ENCODE data around the gene ESR2. TPM values are rescaled to one million over a fixed set of nuclear protein-coding genes. Genes with fewer than 3 reads are reported as not detected.

ESR2 gene
- total and polyA plus RNA-seq, 4 donors, result 0.01 to 0.28 (median 0.09) TPM

GRCh38 chr14:64298773-64299172 lies 4.6 kb upstream of the ESR2 start:
- no peak overlapping the region for H3K27ac ChIP-seq (ENCODE audit: low read depth in 1 of 2, low read length in 2 of 2)
- no peak for DNase-seq (ENCODE audit: low spot score)
- H3K27me3 ChIP-seq (ENCODE audit: control insufficient read depth in 4 of 4, insufficient read depth in 4 of 4, low read length in 3 of 4), result peaks cover 0 to 5% (median under 1%) of the 10 kb centered on the region in 4 donors
- H3K4me3 ChIP-seq (ENCODE audit: low read depth in 1 of 3, low read length in 3 of 3), result no peak overlapping the region
- peaks cover 5 to 11% (median 11%) of the 10 kb centered on the region in 4 donors for H3K4me1 ChIP-seq (ENCODE audit: control insufficient read depth in 4 of 4, insufficient read depth in 4 of 4, low read length in 3 of 4)
- TF ChIP-seq RXRA (IDR thresholded peaks at IDR 0.05) (no peak), YY1 (IDR thresholded peaks at IDR 0.05) (no peak), ATF3 (IDR thresholded peaks at IDR 0.05) (no peak), NR2F2 (IDR thresholded peaks at IDR 0.05) (no peak), EGR1 (IDR thresholded peaks at IDR 0.05; ENCODE audit: low read depth in 2 of 2) (no peak), HNF4G (IDR thresholded peaks at IDR 0.05) (no peak), GABPA (IDR thresholded peaks at IDR 0.05 in 1 of 2, conservative IDR thresholded peaks at IDR 0.05 in 1 of 2) (no peak), JUND (IDR thresholded peaks at IDR 0.05) (no peak), SP1 (IDR thresholded peaks at IDR 0.05) (no peak), FOXA2 (IDR thresholded peaks at IDR 0.05) (no peak), FOXA1 (IDR thresholded peaks at IDR 0.05) (no peak), RAD21 (IDR thresholded peaks at IDR 0.05) (no peak), HNF4A (conservative IDR thresholded peaks at IDR 0.05) (no peak), REST (IDR thresholded peaks at IDR 0.05) (no peak), ZBTB33 (IDR thresholded peaks at IDR 0.05) (no peak), MAX (IDR thresholded peaks at IDR 0.05) (no peak), CTCF (IDR thresholded peaks at IDR 0.05; ENCODE audit: low read depth, low read length, missing input control) (no peak), TAF1 (conservative IDR thresholded peaks at IDR 0.05) (no peak)
- H3K9ac ChIP-seq (ENCODE audit: low read depth in 1 of 2, low read length in 2 of 2), result no peak overlapping the region
- no peaks in the 10 kb centered on the region for H3K36me3 ChIP-seq (ENCODE audit: control insufficient read depth in 4 of 4, insufficient read depth in 3 of 4, low read depth in 1 of 4, low read length in 3 of 4)
- WGBS, result 81% methylated on average over 1 of the region's 1 CpG
- H3K9me3 ChIP-seq (ENCODE audit: control insufficient read depth in 4 of 4, low read length in 3 of 4), result no peaks in the 10 kb centered on the region

All from liver (tissue), 9 donors.